Esophagus squamous epithelium (tissue), 4 donors: Measurements from ENCODE around the gene ELK1.

Experiments
- CTCF ChIP-seq, 6 experiments: fragments of 450-650 bp in 4 of 6; fragments of 200-600 bp in 2 of 6; sonication (generic) in 2 of 6; IDR thresholded peaks; one replicate each; pipeline ENCODE4 v1.5.1; 2016 to 2019; ENCODE audit warnings: antibody characterized with exemption in 6 of 6, mild to moderate bottlenecking in 4 of 6, moderate library complexity in 4 of 6
- POLR2A ChIP-seq, 4 donors: fragments of 450-650 bp; IDR thresholded peaks; one replicate each; pipeline ENCODE4 v1.6.1; 2017; ENCODE audit warnings: antibody characterized with exemption in 4 of 4, mild to moderate bottlenecking in 4 of 4, moderate library complexity in 3 of 4

GRCh38 chrX:47623540-47624027, 26.8 kb downstream of the ELK1 start:
- no peak for TF ChIP-seq POLR2A (IDR thresholded peaks at IDR 0.05)
- TF ChIP-seq CTCF (IDR thresholded peaks at IDR 0.05) = no peak
